AG04449 (cell line): Measurements from ENCODE around the gene MBNL1.

ENCODE experiments used
- CTCF ChIA-PET: fragments of 350-600 bp; formaldehyde crosslinking; extraction: SDS; loops from one replicate; lab custom pipeline; 2021; ENCODE audit warnings: antibody characterized with exemption; lab: Yijun Ruan, JAX
- POLR2A ChIA-PET: fragments of 400-600, 350-600 bp; formaldehyde crosslinking; extraction: SDS; loops from one replicate; lab custom pipeline; 2020; ENCODE audit warnings: antibody characterized with exemption, inconsistent platforms; lab: Yijun Ruan, JAX
- DNase-seq: peaks from one replicate; pipeline ENCODE4 v3.0.0-alpha.2; 2010; ENCODE audit warnings: low read depth, low spot score
- H3K4me3 ChIP-seq: 2 replicates; pipeline ENCODE4 v1.5.1; 2011; ENCODE audit warnings: low read depth, mild to moderate bottlenecking, control low read depth, low read length
- CTCF ChIP-seq: IDR thresholded peaks from one replicate; pipeline ENCODE4 v1.5.1; 2011; ENCODE audit warnings: mild to moderate bottlenecking, moderate library complexity, low read length, control low read depth, inconsistent platforms; ENCODE audit not compliant: insufficient read depth; ENCODE audit errors: missing control alignments

Gene MBNL1

GRCh38 chr3:152271501-152272236 lies 2.9 kb downstream of the MBNL1 start:
- ChIA-PET POLR2A (no interaction called here), CTCF (interaction anchor here (1.2 to 1.4 kb wide), 2 partner anchors 10 to 96 kb away, joined by 3 to 4 read pairs; no protein-coding TSS in a partner anchor)
- DNase-seq, result no peak
- peak overlapping the region; percentile 76 for H3K4me3 ChIP-seq
- no peak for TF ChIP-seq CTCF

- POLR2A ChIA-PET, result interaction anchor here (0.7 to 1.2 kb wide), 5 partner anchors 9 to 96 kb away, joined by 3 to 5 read pairs (median 4); no protein-coding TSS in a partner anchor
- DNase-seq, result peak; percentile 85
- no peak for TF ChIP-seq CTCF
- CTCF ChIA-PET, result interaction anchor here (0.8 to 1.4 kb wide), 6 partner anchors 9 to 202 kb away, joined by 3 to 4 read pairs (median 3); no protein-coding TSS in a partner anchor
- peak overlapping the region; percentile 26 for H3K4me3 ChIP-seq
Observed at GRCh38 chr3:152272771-152273242, 4.1 kb downstream of the MBNL1 start.

GRCh38 chr3:152276681-152277080 lies 8.0 kb downstream of the MBNL1 start:
- CTCF ChIA-PET, result no interaction called here
- H3K4me3 ChIP-seq, result no peak overlapping the region
- POLR2A ChIA-PET, result no interaction called here
- TF ChIP-seq CTCF, result no peak
- DNase-seq, result no peak

GRCh38 chr3:152277198-152277597 lies 8.5 kb downstream of the MBNL1 start:
- ChIA-PET CTCF (no interaction called here), POLR2A (no interaction called here)
- H3K4me3 ChIP-seq, result no peak overlapping the region
- no peak for TF ChIP-seq CTCF
- DNase-seq, result no peak

- DNase-seq, result no peak
- H3K4me3 ChIP-seq, result no peak overlapping the region
- ChIA-PET CTCF (interaction anchor here (1.0 to 1.5 kb wide), 2 partner anchors 202 to 207 kb away, joined by 3 to 6 read pairs; no protein-coding TSS in a partner anchor), POLR2A (interaction anchor here (1.8 kb wide), 1 partner anchor 13 kb away, joined by 5 read pairs; no protein-coding TSS in a partner anchor)
- no peak for TF ChIP-seq CTCF
Observed at GRCh38 chr3:152278756-152279427, 10.2 kb downstream of the MBNL1 start.
